T-helper 2 cell (primary cell): ENCODE measurements around the gene MIER1.
"Not testable (repeated sequence)": the region's sequence is repeated elsewhere in the genome, so short reads cannot be mapped to it uniquely, and the experiment has no call there.

ENCODE experiments used
- DNase-seq, 5 experiments: peaks; one replicate each; pipeline versions ENCODE4 v3.0.0 to v3.0.0-alpha.2; 2012 to 2022
- total RNA-seq, 2 donors: gene quantifications; one replicate each; lab custom pipeline; 2026; lab: John Stamatoyannopoulos, UW

The MIER1 gene
- 161 to 215 reads per million in 2 donors for total RNA-seq

DNA sequence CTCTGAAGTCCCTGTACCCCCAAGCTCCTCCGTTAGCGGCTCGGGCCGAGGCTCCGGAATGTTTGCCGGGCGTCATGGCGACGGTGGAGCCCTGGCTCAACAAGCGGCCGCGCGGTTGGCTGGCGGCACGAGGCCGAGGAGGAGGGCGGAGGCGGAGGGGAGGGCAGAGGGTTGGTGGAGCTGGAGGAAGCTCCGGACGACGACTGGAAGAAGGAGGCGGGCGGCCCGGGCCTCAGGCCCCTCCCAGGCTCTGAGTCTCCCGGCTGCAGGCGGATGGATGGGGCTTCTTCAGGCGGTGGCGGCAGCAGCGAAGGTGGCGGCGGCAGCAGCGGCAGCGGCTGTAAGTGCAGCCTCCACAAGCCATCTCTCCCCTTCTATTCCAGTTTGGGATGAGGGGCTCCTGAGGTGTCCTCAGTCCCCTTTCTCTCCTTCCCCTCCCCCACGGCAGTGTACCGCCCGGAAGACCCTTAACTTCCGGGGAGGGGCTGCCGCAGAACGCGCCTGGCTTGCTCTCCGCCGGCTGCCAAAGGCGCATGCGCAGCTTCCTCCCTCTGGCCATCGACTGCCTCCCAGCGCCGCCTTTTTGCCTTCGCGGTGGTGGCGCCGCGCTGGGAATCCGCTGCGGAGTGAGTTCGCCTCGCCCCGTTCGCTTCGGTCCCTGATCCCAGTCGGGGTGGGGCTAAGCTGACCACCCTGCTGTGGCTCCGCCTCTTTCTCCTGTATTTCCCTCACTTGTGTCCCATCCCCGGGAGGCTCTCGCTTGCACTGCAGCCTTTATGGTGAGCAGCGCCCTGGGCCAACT lies at the start of gene MIER1, which contains the start of gene DNAI4:
TSS of gene MIER1 (plus strand) at position 235 of the 802 bp plus-strand sequence. CDS start at position 274, 39 bp downstream.
TSS of gene DNAI4 (minus strand) at position 101 of the 802 bp plus-strand sequence. CDS start at position 76, 25 bp downstream.
- DNase-seq = peak; percentile 95 to 99 (median 97)

DNA sequence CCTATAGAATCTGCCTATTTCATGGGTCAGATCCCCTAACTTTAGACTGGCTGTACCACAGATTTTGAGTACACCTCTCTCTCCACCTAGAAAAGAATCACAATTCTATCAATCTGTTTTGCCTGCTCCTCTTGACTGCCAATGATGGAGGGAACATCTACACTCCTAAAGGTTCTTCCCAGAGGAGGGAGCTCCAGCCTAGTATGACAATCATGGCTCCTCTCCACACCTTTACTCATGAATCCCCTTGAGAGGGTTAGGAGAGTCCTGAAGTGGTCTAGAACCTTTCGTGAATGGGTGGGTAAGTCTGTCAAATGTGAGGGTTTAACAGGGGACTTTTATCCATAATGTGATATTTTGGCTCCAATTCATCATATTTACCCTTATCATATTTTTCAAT lies 48.1 kb upstream of the MIER1 start:
- no peak for DNase-seq

DNA sequence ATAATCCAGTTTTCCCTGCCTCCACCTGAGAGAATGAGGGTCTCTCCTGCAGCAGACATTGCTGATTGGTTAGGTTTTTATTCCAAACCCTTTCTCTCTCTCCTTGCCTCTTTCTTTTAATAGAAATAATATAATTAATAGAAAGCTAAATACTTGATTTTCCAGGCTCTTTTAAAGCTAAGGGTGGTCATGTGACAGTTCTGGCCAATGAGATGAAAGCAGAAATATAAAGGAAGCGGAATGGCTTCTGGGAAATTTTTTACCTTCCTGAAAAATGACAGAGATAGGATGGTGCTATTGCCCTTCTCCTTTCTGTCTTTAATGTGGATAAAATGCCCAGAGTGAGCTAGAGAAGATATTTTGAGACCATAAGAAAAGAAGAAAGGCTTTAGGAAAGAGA lies 35.8 kb upstream of the MIER1 start:
- DNase-seq = no peak

DNA sequence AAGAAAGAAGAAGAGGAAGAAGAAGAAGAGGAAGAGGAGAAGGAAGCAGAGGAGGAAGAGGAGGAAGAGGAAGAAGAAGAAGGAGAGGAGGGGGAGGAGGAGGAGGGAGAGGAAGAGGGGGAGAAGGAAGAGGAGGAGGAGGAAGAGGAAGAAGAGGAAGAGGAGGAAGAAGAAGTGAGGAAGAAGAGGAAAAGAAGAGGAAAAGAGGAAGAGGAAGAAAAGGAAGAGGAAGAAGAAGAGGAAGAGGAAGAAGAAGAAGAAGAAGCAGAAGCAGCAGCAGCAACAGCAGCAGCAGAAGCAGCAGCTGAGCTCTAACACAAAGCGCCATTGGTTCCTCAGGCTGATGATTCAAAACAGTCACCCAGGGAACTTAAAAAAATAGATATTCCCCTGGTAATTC lies 34.2 kb upstream of the MIER1 start:
- no peak for DNase-seq

DNA sequence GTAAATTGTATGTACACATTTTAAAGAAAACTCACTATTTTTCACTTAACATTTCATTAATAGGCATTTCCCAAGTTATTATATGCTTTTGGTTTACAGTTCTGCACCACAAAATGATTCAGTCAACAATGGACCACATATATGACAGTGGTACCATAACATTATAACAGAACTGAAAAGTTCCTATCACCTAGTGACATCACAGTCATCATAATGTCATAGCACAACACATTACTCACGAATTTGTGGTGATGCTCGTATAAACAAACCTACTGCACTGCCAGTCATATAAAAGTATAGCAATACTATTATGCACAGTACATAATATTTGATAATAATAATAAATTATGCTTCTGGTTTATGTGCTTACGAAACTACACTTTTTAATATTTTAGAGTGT lies 31.1 kb upstream of the MIER1 start:
- no peak for DNase-seq

DNA sequence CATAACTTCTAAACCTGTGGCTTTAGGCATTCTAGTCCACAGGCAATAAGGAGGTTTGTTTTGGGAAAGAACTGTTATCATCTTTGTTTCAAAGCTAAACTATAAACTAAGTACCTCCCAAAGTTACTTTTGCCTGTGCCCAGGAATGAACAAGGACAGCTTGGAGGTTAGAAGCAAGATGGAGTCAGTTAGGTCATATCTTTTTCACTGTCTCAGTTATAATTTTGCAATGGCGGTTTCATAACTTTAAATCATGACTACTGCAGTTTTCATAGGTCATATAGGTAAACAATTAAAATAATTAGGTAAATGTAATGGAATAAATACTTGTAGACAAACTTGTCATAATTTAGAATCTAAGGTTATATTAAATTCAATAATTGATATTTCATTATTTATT lies 9.6 kb upstream of the MIER1 start:
- DNase-seq = not testable (repeated sequence)

DNA sequence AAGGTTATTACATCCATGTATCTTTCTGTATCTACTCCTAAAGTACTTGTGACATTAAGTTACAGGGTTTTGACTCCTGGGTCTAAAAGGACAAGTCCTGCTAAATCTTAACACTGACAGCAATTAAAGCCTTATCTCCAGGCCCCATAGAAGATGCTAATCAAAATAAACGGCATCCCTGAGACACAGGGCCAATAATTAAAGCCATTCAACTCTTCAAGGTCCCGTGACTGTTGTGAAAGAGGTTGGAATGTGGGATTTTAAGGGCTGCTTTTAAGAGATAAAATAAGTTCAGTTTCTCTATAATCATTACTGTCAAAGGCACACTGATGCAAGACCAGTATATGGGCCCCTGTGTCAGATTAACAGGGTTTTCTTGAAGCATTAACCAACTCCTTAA lies 8.5 kb upstream of the MIER1 start:
- no peak for DNase-seq

DNA sequence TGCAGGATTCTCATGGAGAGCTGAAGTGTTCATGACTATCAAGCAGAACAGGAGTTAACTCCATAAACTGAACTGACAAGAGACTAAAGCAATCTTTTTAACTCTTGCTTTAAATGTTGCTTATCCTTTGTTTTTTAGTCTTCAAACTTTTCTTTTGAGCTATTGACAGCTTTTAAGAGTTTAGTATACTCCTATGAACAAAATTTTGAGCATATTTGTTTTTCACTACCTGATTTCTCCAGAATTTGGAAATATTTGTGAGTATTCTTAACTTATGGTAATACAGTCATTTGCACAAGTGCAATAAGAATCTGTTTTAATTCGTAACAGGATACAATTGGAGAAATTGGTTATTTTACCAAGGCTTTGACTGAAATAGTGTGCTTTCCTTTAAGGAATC lies 7.3 kb upstream of the MIER1 start:
- DNase-seq = no peak

DNA sequence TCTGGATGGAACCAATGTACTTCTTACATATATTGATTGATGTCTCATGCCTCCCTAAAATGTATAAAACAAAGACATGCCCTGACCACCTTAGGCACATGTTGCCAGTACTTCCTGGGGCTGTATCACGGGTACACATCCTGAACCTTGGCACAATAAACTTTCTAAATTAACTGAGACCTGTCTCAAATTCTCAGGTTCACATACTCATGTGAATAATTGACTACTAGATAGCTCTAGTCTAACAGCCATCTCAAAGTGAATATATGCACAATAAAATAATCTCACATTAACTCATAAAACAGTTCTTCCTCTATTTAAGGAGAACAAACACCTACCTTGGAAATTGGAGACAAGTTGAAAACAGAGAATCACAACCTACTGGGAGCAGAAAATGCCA lies 5.7 kb upstream of the MIER1 start:
- no peak for DNase-seq

DNA sequence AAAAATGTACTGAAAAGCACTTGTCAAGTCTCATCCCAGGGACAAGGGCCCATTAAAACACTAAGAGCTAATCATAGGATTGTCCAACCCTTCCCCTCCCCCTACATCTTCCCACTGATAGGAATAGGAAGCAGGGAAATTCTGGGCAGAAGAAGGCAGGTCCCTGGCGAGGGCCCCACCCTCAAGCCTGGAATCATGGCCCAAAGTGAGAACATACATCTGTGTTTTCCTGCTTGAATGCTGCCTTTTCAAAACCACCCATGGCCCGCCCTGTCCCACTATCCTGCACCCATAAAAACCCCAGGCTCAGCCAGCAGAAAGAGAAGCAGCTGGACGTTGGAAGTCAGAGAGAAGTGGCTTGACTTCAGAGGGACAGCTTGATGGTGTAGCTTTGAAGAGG lies 5.0 kb upstream of the MIER1 start:
- DNase-seq = no peak

DNA sequence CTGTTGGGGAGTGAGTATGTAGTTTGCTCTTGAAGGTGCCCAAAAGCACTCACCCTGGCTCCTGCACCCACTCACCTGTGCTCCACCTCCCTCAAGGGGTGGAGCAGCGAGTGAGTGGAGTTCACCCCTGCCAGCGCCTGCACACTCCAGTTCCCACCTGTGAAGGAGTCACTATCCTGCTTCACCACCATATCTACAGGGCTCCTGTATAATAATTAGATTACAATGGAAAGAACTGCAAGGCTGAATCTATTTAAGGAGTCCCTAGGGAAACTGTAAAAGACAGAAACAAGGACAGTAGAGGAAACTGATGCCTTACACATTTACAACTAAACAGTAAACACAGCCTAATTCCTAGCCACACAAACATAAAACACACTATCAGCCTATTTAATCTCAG lies 4.2 kb upstream of the MIER1 start:
- no peak for DNase-seq

DNA sequence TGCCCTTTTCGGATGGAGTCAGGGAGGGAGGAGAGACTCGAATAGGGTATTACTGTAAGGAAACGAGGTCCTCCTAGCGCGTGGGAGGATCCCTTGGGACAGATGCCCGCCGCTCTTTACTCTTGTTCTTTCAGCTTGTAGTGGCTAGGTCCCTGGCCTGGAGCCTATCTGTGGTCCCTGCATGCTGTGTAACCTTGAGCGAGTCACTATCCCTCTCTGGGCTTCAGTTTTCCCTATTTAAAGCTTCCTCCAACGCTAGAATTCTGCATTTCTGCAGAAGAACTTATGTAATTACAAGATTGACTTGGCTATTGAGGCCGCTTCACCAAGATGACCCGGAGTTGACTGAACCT lies 744 bp downstream of the MIER1 start:
- no peak for DNase-seq

DNA sequence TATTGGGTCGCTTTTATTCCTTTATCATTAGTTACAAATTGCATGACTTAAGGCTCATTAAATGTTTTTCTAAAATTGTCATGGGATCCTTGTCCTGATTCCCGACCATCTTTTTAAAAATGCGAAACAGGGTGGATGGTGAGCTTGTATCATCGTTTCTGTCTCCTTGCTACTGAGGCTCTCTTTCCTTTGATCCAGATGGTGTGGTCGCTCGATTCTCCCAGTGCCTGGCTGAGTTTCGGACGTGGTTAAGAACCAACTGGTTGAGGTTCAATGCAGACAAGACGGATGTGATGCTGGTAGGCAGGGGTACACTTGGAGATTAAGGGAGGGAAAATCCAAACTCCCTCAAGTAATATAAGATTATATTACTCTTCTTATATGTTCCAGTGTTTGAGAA lies 1.2 kb downstream of the MIER1 start:
- DNase-seq = no peak

DNA sequence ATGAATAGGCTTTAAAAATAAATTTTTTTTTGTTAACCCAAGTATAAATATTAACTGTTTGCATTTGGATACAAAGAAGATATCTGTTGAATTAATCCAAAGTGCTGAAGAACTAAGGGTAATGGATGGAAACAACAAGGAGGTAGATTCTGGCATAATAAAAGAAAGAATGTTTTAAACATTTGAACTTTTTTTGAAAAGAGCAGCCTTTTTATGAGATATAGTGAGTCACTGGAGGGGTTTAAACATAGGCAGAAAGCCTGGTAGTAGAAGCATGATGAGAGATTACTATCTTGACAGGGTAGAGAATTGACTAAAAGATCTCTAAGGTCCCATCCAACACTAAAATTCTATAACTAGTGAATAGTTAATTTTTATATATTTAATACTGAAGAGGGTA lies 2.7 kb downstream of the MIER1 start:
- DNase-seq = peak in 1 of 5 experiments; percentile 23

DNA sequence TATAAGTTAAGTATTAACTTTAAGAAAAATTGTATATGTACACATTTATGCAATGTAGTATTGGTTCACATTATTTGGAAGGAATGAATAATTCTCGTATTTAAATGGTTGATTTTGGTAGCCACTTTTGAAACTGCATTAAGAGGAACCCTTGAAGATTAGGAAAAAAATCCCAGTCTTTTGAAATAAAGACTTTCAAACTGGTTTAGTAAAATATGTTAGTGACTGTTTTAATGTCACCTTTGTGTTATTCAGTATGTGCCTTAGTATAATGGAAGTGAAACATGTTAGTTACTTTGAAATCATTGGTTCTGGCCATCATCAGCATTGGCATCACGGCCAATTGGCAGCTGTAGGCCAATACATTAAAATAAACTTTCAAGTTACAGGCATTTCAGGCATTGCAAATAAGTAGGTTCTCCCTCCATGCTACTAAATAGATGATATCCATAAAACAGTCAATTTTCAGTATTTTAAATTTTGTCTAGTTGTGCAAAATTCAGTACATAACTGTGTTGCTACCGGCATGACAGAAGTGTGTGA lies 4.4 kb downstream of the MIER1 start:
- DNase-seq = peak in 1 of 5 experiments; percentile 56

DNA sequence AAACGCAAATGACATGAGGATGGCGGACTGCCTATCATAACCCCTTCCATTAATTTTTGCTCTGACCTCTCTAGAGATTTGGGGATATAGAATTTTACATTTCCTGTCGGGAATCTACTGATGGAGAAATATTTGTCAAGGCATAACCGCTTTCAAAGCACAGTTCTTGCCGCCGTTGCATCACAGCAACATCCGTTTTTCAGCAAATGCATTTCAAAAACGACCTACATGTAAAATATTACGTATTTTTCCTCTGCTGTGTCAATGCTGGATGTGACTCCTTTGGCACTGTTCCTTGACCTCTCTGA lies 4.9 kb downstream of the MIER1 start:
- DNase-seq = no peak

DNA sequence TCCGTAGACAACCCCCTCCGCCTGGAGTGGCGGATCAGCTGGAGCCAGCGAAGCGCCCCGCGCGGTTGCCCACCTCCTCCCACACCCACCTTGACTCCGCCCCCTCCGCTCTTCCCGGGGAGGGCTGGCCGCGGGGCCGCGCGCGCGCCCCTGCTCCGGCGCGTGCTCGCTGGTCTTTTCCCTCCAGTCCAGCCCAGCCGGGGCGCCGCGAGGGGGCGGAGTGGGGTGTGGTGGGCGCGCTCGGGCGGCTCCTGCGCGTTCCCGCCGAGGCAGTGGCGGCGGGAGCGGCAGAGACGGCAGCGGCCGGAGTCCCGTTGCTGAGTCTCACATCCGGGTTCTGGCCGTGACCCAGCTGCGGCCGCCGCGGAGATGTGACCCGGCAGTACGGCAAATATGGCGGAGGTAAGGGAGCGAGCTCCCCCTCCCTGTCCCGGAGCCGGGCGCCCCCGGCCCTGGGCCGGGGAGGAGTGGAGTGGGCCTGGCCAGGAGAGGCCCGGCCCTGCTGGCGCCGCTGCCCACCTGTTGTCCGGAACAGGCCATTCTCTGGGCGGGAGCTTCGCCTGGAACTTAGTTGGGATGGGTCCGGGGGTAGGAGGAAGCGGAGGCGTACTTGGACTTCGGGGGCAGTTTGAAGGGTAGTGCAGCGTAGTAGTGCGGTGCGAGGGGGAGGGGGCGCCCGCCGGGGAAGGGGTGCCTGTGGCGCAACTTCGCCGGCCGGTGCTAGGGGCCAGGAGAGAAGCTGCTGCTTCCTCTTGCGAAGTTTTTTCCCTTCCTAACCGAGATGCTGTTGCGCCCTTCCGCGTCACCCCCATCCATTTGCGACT lies 5.4 kb downstream of the MIER1 start:
- DNase-seq = peak; percentile 83 to 96 (median 92)

DNA sequence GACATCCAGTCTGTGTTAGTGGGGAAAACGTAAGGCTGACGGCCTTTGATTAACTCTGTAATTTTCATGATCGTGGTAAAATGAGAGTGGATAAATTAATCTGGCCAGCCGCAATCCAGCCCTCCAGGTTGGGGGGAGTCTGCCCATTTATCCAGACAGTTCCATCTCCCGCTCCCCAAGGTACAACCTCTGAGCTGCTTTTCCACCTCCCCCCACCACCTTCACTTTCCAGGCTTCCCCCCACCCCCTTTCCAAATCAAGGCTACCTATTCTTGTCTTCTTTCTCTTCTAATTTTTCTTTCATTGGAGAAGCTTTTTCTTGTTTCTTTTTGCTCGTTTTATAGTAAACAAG lies 6.0 kb downstream of the MIER1 start:
- DNase-seq = no peak

DNA sequence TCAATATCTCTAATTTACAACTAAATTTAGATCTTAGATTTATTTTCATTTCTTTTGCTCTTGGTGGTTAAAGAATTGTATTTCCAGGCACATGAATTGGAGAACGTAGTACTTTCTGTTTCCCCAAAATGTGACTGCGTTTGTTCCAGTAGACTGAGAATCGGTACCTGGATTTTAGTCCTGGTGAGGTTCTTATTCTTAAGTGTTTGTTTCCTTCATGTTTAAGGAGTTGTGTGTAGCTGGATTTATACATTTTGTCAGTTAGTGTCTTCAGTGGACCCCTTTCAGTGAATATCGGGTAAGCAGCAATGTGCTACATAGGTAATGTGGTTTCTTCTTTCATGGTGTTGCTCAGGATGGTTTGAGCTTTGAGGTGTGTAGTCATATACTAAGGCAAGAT lies 6.8 kb downstream of the MIER1 start:
- peak in 1 of 5 experiments; percentile 51 for DNase-seq

DNA sequence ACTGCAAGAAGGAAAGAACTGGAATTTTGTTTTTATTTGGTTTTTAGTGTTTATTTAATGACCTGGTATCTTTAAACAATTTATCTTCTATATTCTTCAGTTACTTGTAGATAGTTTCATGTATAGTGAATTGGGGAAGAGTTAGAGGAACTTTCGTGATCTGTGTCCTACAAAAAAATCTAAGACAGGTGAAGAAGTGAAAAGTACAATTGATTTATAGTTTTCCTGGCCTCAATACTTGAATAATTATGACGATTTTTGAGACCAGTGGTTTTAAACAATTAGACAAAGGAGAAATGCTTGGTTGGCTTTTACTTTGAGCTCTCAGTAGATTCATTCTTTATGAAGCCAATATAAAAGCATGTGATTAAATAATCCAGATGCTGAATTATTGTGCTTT lies 7.5 kb downstream of the MIER1 start:
- DNase-seq = no peak

DNA sequence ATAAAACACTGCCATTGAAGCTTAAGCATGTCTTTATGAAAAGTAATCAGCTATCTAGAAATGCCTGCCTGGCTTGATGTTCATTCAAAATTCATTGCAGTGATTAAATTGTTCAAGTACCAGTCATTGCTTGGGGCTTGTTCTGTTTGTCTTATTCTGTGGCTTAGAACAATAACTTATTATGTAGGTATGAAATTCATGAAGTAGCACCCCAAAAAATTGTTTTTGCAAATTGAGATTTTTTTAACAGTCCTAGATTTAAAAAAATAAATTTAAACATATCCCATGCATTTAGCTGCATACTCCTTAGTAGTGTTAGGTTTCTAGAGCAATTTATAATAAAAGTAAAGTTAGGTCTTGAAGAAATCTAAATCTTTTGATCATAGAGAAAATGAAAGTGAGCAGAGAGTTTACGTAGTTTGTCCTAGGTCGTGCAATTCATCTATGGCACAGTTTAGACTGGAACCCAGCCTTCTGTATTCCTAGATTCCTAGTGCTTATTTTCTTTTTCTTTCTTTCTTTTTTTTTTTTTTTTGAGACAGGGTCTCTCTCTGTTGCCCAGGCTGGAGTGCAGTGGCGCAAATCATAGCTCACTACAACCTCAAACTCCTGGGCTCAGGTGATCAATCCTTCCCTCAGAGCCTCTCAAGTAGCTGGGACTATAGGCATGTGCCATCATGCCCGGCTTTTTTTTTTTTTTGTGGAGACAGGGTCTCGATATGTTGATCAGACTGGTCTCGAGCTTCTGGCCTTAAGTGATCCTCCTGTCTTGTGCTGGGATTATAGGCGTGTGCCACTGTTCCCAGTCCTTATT lies 9.3 kb downstream of the MIER1 start:
- DNase-seq = peak in 1 of 5 experiments; percentile 30

DNA sequence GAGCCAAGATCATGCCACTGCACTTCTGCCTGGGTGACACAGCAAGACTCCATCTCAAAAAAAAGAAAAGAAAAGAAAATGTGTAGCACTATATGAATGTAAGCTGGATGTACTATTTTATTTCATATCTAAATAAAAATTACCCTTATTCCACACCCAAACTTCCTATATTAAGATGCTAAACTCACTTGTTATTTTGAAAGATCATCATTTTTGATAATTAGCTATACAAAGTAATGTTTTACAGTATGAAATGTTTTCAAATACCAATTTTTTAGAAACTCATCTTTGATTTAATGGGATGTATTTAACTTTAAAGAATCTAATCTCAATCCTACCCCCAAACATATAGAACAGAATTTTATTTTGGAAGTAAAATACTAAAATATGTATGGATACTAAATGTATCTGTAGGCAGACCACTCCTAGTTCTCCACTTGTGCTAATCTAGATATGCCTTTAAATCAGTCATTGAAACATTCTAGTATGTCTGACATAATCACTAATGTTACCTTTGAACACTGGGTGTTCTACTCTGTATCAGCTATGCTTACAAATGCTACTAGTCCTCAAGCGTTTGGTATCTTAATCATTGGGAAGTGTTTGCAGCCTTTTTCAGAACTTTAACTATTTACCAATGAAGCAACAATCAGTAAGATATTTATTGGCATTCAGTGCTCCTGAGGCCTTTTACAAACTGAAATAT lies 12.9 kb downstream of the MIER1 start:
- DNase-seq = no peak
